Measurements from ENCODE around the gene NMS.

Gene NMS

DNA sequence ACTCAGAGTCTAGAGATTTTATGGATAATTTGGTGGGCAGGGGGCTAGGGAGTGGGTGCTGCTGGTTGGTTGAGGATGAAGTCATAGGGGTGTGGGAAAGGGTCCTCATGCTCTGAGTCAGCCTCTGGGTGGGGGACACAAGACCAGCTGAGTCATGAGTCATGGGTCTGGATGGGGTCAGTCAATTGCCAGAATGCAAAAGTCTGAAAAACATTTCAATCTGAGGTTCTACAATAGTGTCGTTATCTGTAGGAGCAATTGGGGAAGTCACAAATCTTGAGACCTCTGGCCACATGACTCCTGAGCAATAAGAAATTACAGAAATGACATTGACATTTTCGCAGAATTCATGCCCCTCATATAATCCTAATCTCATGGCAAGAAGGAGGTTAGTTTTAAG lies 15.1 kb downstream of the NMS start:
- H3K9ac ChIP-seq (ENCODE audit: low read length), result no peak overlapping the region
- no peak overlapping the region for H3K4me2 ChIP-seq (ENCODE audit: low read length)
- H3F3A ChIP-seq (ENCODE audit: insufficient read depth, low read length), result no peaks in the 10 kb centered on the region
- no peaks in the 10 kb centered on the region for H3K36me3 ChIP-seq (ENCODE audit: insufficient read depth, low read length)
- no peak overlapping the region for H2AFZ ChIP-seq (ENCODE audit: low read length)
- no peaks in the 10 kb centered on the region for H3K9me2 ChIP-seq (ENCODE audit: low read depth, low read length)
- no peak overlapping the region for H3K4me3 ChIP-seq (ENCODE audit: low read depth, low read length, poor library complexity, severe bottlenecking)
- no peaks in the 10 kb centered on the region for H3K9me3 ChIP-seq (ENCODE audit: low read length)
- no peaks in the 10 kb centered on the region for H3K4me1 ChIP-seq (ENCODE audit: insufficient read depth, low read length, severe bottlenecking)
- TF ChIP-seq CTCF (IDR thresholded peaks at IDR 0.05; ENCODE audit: low read length) (no peak), EZH2 (IDR thresholded peaks at IDR 0.05; ENCODE audit: borderline replicate concordance, low read length) (no peak)
- H3K79me2 ChIP-seq (ENCODE audit: insufficient read depth, low read length), result no peaks in the 10 kb centered on the region
- H3K27ac ChIP-seq (ENCODE audit: low read depth, low read length, poor library complexity, severe bottlenecking), result no peak overlapping the region
- peaks cover 4% of the 10 kb centered on the region; the same call in 1 of the 2 replicates for H3K27me3 ChIP-seq (ENCODE audit: insufficient read depth, low read length)
- H4K20me1 ChIP-seq (ENCODE audit: insufficient read depth, low read length), result no peaks in the 10 kb centered on the region

DNA sequence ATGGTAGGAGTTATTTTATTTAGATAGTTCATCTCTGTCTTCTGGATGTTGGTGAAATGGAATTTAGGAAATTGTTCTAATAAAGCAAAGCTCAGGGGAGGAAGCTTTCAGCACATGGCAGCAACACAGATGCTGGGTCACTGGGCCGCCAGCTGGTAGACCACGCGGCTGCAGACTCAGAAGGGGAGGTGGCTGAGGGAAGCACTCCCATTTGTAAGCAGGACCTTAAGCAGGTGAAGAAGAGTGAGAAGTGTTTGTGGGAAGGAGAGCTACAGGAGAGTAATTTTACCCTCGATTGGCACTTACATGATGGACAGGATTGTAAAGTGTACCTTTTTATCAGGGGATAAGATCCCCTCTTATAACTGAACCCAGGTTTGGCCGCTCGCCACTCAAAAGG lies 24.4 kb downstream of the NMS start:
- Histone ChIP-seq H3K9me3 (ENCODE audit: low read length) (no peaks in the 10 kb centered on the region), H3K9ac (ENCODE audit: low read length) (no peak overlapping the region), H3K79me2 (ENCODE audit: insufficient read depth, low read length) (no peaks in the 10 kb centered on the region), H4K20me1 (ENCODE audit: insufficient read depth, low read length) (no peaks in the 10 kb centered on the region), H3F3A (ENCODE audit: insufficient read depth, low read length) (no peaks in the 10 kb centered on the region), H3K4me2 (ENCODE audit: low read length) (no peak overlapping the region), H3K4me1 (ENCODE audit: insufficient read depth, low read length, severe bottlenecking) (no peaks in the 10 kb centered on the region), H3K27me3 (ENCODE audit: insufficient read depth, low read length) (no peaks in the 10 kb centered on the region), H2AFZ (ENCODE audit: low read length) (no peak overlapping the region), H3K4me3 (ENCODE audit: low read depth, low read length, poor library complexity, severe bottlenecking) (no peak overlapping the region), H3K9me2 (ENCODE audit: low read depth, low read length) (no peaks in the 10 kb centered on the region), H3K27ac (ENCODE audit: low read depth, low read length, poor library complexity, severe bottlenecking) (no peak overlapping the region), H3K36me3 (ENCODE audit: insufficient read depth, low read length) (no peaks in the 10 kb centered on the region)
- TF ChIP-seq CTCF (IDR thresholded peaks at IDR 0.05; ENCODE audit: low read length) (no peak), EZH2 (IDR thresholded peaks at IDR 0.05; ENCODE audit: borderline replicate concordance, low read length) (no peak)

- Histone ChIP-seq H2AFZ (ENCODE audit: low read length) (no peak overlapping the region), H3K79me2 (ENCODE audit: insufficient read depth, low read length) (no peaks in the 10 kb centered on the region), H3K4me2 (ENCODE audit: low read length) (no peak overlapping the region), H3K27ac (ENCODE audit: low read depth, low read length, poor library complexity, severe bottlenecking) (no peak overlapping the region), H3K4me3 (ENCODE audit: low read depth, low read length, poor library complexity, severe bottlenecking) (no peak overlapping the region), H3K36me3 (ENCODE audit: insufficient read depth, low read length) (no peaks in the 10 kb centered on the region), H3K9me2 (ENCODE audit: low read depth, low read length) (no peaks in the 10 kb centered on the region), H3K27me3 (ENCODE audit: insufficient read depth, low read length) (no peaks in the 10 kb centered on the region), H3K9ac (ENCODE audit: low read length) (no peak overlapping the region), H3K9me3 (ENCODE audit: low read length) (no peaks in the 10 kb centered on the region), H4K20me1 (ENCODE audit: insufficient read depth, low read length) (no peaks in the 10 kb centered on the region), H3K4me1 (ENCODE audit: insufficient read depth, low read length, severe bottlenecking) (no peaks in the 10 kb centered on the region), H3F3A (ENCODE audit: insufficient read depth, low read length) (no peaks in the 10 kb centered on the region)
- no peak for TF ChIP-seq CTCF (IDR thresholded peaks at IDR 0.05; ENCODE audit: low read length)
- no peak for TF ChIP-seq EZH2 (IDR thresholded peaks at IDR 0.05; ENCODE audit: borderline replicate concordance, low read length)
These were observed 32.5 kb downstream of the NMS start for GRCh38 chr2:100502782-100503181.
